ENCODE data around the gene RIMS4. TPM values are rescaled to one million over a fixed set of nuclear protein-coding genes. Genes with fewer than 3 reads are reported as not detected.

The RIMS4 gene
- total and polyA plus RNA-seq, 12 donors, result 0.11 to 6.3 (median 0.78) TPM; not detected in 1

- no peak overlapping the region for H3K4me3 ChIP-seq
- WGBS, 4 donors, result 90 to 94% (median 93%) methylated on average over 9 of the region's 9 CpGs
- no peaks in the 10 kb centered on the region for H3K36me3 ChIP-seq (replicated peaks in 1 of 2)
- peaks cover 8 to 9% of the 10 kb centered on the region in 2 donors for H3K4me1 ChIP-seq (replicated peaks in 1 of 2)
- H3K9me3 ChIP-seq (replicated peaks in 1 of 3), result no peaks in the 10 kb centered on the region
- intact Hi-C loops (cut with DNase I), result no loop called here
- TF ChIP-seq CTCF (IDR thresholded peaks at IDR 0.05) (no peak), POLR2A (IDR thresholded peaks at IDR 0.05) (no peak)
- no peak overlapping the region for H3K27ac ChIP-seq
- DNase-seq, result no peak
- H3K27me3 ChIP-seq, result no peaks in the 10 kb centered on the region
Measured at GRCh38 chr20:44709797-44710196, 100.5 kb downstream of the RIMS4 start.

- H3K27ac ChIP-seq, result no peak overlapping the region
- intact Hi-C loops (cut with DNase I), result no loop called here
- H3K9me3 ChIP-seq (replicated peaks in 1 of 3), result no peaks in the 10 kb centered on the region
- no peaks in the 10 kb centered on the region for H3K27me3 ChIP-seq
- no peak overlapping the region for H3K4me3 ChIP-seq
- no peaks in the 10 kb centered on the region for H3K36me3 ChIP-seq (replicated peaks in 1 of 2)
- H3K4me1 ChIP-seq (replicated peaks in 1 of 2), result peaks cover 4 to 5% of the 10 kb centered on the region in 2 donors
- DNase-seq, result no peak
- TF ChIP-seq POLR2A (IDR thresholded peaks at IDR 0.05), result no peak
- no peak for TF ChIP-seq CTCF (IDR thresholded peaks at IDR 0.05)
- WGBS, 4 donors, result 84 to 87% (median 86%) methylated on average over 11 of the region's 11 CpGs
Measured at GRCh38 chr20:44709380-44709779, 101.0 kb downstream of the RIMS4 start.

- intact Hi-C loops (cut with DNase I), result no loop called here
- Histone ChIP-seq H3K9me3 (replicated peaks in 1 of 3) (no peaks in the 10 kb centered on the region), H3K4me1 (replicated peaks in 1 of 2) (peaks cover 18 to 23% of the 10 kb centered on the region in 2 donors), H3K4me3 (no peak overlapping the region), H3K27me3 (no peaks in the 10 kb centered on the region), H3K36me3 (replicated peaks in 1 of 2) (no peaks in the 10 kb centered on the region), H3K27ac (no peak overlapping the region)
- TF ChIP-seq CTCF (IDR thresholded peaks at IDR 0.05), result no peak
- no peak for TF ChIP-seq POLR2A (IDR thresholded peaks at IDR 0.05)
- no peak for DNase-seq
- WGBS, 4 donors, result 89 to 94% (median 89%) methylated on average over 5 of the region's 5 CpGs
Measured at GRCh38 chr20:44707018-44707579, 103.2 kb downstream of the RIMS4 start.

GRCh38 chr20:44706301-44707017, 103.9 kb downstream of the RIMS4 start:
- intact Hi-C loops (cut with DNase I), result no loop called here
- no peak for TF ChIP-seq POLR2A (IDR thresholded peaks at IDR 0.05)
- no peak for TF ChIP-seq CTCF (IDR thresholded peaks at IDR 0.05)
- Histone ChIP-seq H3K4me3 (no peak overlapping the region), H3K9me3 (replicated peaks in 1 of 3) (no peaks in the 10 kb centered on the region), H3K36me3 (replicated peaks in 1 of 2) (no peaks in the 10 kb centered on the region), H3K27me3 (no peaks in the 10 kb centered on the region), H3K27ac (peak overlapping the region in 2 of 5 donors; percentile 2 to 45), H3K4me1 (replicated peaks in 1 of 2) (peaks cover 21 to 25% of the 10 kb centered on the region in 2 donors)
- WGBS, 4 donors, result 66 to 75% (median 70%) methylated on average over 8 to 10 of the region's 10 CpGs
- peak in 1 of 7 donors; percentile 15 for DNase-seq
